PC-3 (cell line): ENCODE data around the gene ZNF441. TPM values are rescaled to one million over a fixed set of nuclear protein-coding genes. Genes with fewer than 3 reads are reported as not detected.
A peak's percentile ranks its signal among the peaks of the same experiment; 100 is the strongest.

Source experiments
- ATAC-seq: fragments of 200-7000 bp; cut with Tn5 transposase; 2 replicates; pipeline ENCODE4 v1.9.1; 2020; ENCODE audit warnings: mild to moderate bottlenecking, moderate library complexity
- BruUV-seq: library from RNA; stranded (reverse); fragments of 400-500 nt; replicated peaks from 2 replicates; lab custom pipeline; 2021; lab: Mats Ljungman, UMichigan
- CTCF ChIA-PET: fragments of 300-600 bp; sonication (Branson Sonifier 250); formaldehyde crosslinking; loops from one replicate; lab custom pipeline; 2022; ENCODE audit warnings: antibody characterized with exemption; lab: Charles Lee
- POLR2A ChIA-PET: fragments of 300-600 bp; sonication (Branson Sonifier 250); formaldehyde crosslinking; loops from one replicate; lab custom pipeline; 2022; ENCODE audit warnings: antibody characterized with exemption; ENCODE audit not compliant: unreplicated experiment; lab: Charles Lee
- DNase-seq: peaks from one replicate; pipeline ENCODE4 v3.0.0-alpha.2; 2015
- H2AFZ ChIP-seq: fragments of 300-600 bp; sonication (generic); 2 replicates; pipeline ENCODE4 v1.6.0; 2016; ENCODE audit warnings: antibody characterized with exemption, low read length
- H3F3A ChIP-seq: fragments of 300-600 bp; sonication (generic); one replicate; pipeline ENCODE4 v1.6.0; 2017; ENCODE audit warnings: antibody characterized with exemption, low read length, control low read depth, mild to moderate bottlenecking; ENCODE audit not compliant: unreplicated experiment
- H3K27ac ChIP-seq: fragments of 300-600 bp; sonication (generic); 2 replicates; pipeline ENCODE4 v1.5.1; 2016; ENCODE audit warnings: mild to moderate bottlenecking, low read length
- H3K27me3 ChIP-seq: fragments of 300-600 bp; sonication (generic); 2 replicates; pipeline ENCODE4 v1.6.1; 2016; ENCODE audit warnings: low read length, mixed read lengths
- H3K36me3 ChIP-seq: fragments of 300-600 bp; sonication (generic); 2 replicates; pipeline ENCODE4 v1.6.1; 2016; ENCODE audit warnings: low read depth, mixed run types, low read length, mixed read lengths
- H3K4me1 ChIP-seq: fragments of 300-600 bp; sonication (generic); 2 replicates; pipeline ENCODE4 v1.5.1; 2016; ENCODE audit warnings: low read length; ENCODE audit not compliant: insufficient read depth
- H3K4me2 ChIP-seq: fragments of 300-600 bp; sonication (generic); 2 replicates; pipeline ENCODE4 v1.6.0; 2016; ENCODE audit warnings: low read length
- H3K4me3 ChIP-seq: fragments of 300-600 bp; sonication (generic); 2 replicates; pipeline ENCODE4 v1.5.1; 2016; ENCODE audit warnings: mild to moderate bottlenecking, low read length, mixed read lengths
- H3K79me2 ChIP-seq: fragments of 300-600 bp; sonication (generic); 2 replicates; pipeline ENCODE4 v1.6.1; 2017; ENCODE audit warnings: low read length, mixed read lengths
- H3K9ac ChIP-seq: fragments of 300-600 bp; sonication (generic); 2 replicates; pipeline ENCODE4 v1.6.0; 2016; ENCODE audit warnings: mild to moderate bottlenecking, low read length
- H3K9me2 ChIP-seq: fragments of 300-600 bp; sonication (generic); replicated peaks from 2 replicates; pipeline ENCODE4 v1.6.1; 2016; ENCODE audit warnings: mixed run types, low read length, mixed read lengths
- H3K9me3 ChIP-seq: fragments of 300-600 bp; sonication (generic); 2 replicates; pipeline ENCODE4 v1.6.1; 2016; ENCODE audit warnings: low read length, mixed read lengths
- H4K20me1 ChIP-seq: fragments of 300-600 bp; sonication (generic); 2 replicates; pipeline ENCODE4 v1.6.1; 2016; ENCODE audit warnings: low read length, mixed read lengths
- CTCF ChIP-seq: fragments of 300-600 bp; sonication (generic); conservative IDR thresholded peaks from 2 replicates; pipeline ENCODE4 v1.5.1; 2017; ENCODE audit warnings: antibody characterized with exemption, low read depth, mild to moderate bottlenecking, low read length
- EZH2 ChIP-seq: fragments of 300-600 bp; sonication (generic); IDR thresholded peaks from one replicate; pipeline ENCODE4 v1.6.1; 2017; ENCODE audit warnings: antibody characterized with exemption, mild to moderate bottlenecking, low read length; ENCODE audit not compliant: unreplicated experiment
- EZH2phosphoT487 ChIP-seq: fragments of 300-600 bp; sonication (generic); IDR thresholded peaks from 2 replicates; pipeline ENCODE4 v1.6.1; 2018; ENCODE audit warnings: mild to moderate bottlenecking, antibody characterized with exemption, low read length, borderline replicate concordance
- intact Hi-C: fragments of 100-400 bp; cut with micrococcal nuclease; formaldehyde crosslinking; loops from 2 replicates; pipeline ENCODE4 v1.9.0; 2023
- total RNA-seq: library from RNA; depleted of rRNA; stranded (reverse); fragments of >200 nt; gene quantifications from 2 replicates; pipeline ENCODE4 v1.2.3, GENCODE V29; 2014

ZNF441 gene
- total RNA-seq, 1 experiment from 2014 or later, result 6.9 TPM

- ChIA-PET POLR2A (no interaction called here), CTCF (no interaction called here)
- Histone ChIP-seq H3K9ac (no peak overlapping the region), H3K9me2 (no peaks in the 10 kb centered on the region), H3K4me3 (no peak overlapping the region), H3K36me3 (no peaks in the 10 kb centered on the region), H3K9me3 (peaks cover 42% of the 10 kb centered on the region), H3K27me3 (no peaks in the 10 kb centered on the region), H3K79me2 (no peaks in the 10 kb centered on the region), H4K20me1 (no peaks in the 10 kb centered on the region), H3K4me2 (no peak overlapping the region), H3K27ac (no peak overlapping the region), H3K4me1 (no peaks in the 10 kb centered on the region), H2AFZ (no peak overlapping the region), H3F3A (no peaks in the 10 kb centered on the region)
- no peak for TF ChIP-seq EZH2phosphoT487
- TF ChIP-seq EZH2, result no peak
- TF ChIP-seq CTCF, result no peak
- DNase-seq (no peak), ATAC-seq (no peak)
- no TSS peak for BruUV-seq
- intact Hi-C loops, result no loop called here
Observed at GRCh38 chr19:11747277-11747676, 19.5 kb upstream of the ZNF441 start.

GRCh38 chr19:11749751-11750150 is 17.0 kb upstream of the ZNF441 start:
- BruUV-seq, result no TSS peak
- Histone ChIP-seq H3K4me1 (no peaks in the 10 kb centered on the region), H3K9me2 (no peaks in the 10 kb centered on the region), H3K27ac (no peak overlapping the region), H3F3A (no peaks in the 10 kb centered on the region), H3K4me3 (no peak overlapping the region), H3K4me2 (no peak overlapping the region), H3K36me3 (no peaks in the 10 kb centered on the region), H3K79me2 (no peaks in the 10 kb centered on the region), H3K9ac (no peak overlapping the region), H3K27me3 (no peaks in the 10 kb centered on the region), H3K9me3 (peaks cover 47% of the 10 kb centered on the region), H2AFZ (no peak overlapping the region), H4K20me1 (no peaks in the 10 kb centered on the region)
- ChIA-PET POLR2A (no interaction called here), CTCF (no interaction called here)
- no peak for DNase-seq
- intact Hi-C loops, result no loop called here
- no peak for TF ChIP-seq EZH2
- no peak for ATAC-seq

- Histone ChIP-seq H3K27ac (no peak overlapping the region), H2AFZ (no peak overlapping the region), H3K4me3 (0 out of 2 replicates have a peak overlapping the region, but pooled peaks have one; percentile 6), H3K4me1 (no peaks in the 10 kb centered on the region), H3K4me2 (no peak overlapping the region), H3K27me3 (no peaks in the 10 kb centered on the region), H3K9me3 (peaks cover 64% of the 10 kb centered on the region), H3F3A (no peaks in the 10 kb centered on the region), H3K79me2 (no peaks in the 10 kb centered on the region), H4K20me1 (no peaks in the 10 kb centered on the region), H3K9ac (no peak overlapping the region), H3K36me3 (peaks cover 5% of the 10 kb centered on the region; the same call in 1 of the 2 replicates), H3K9me2 (no peaks in the 10 kb centered on the region)
- DNase-seq, result no peak
- POLR2A ChIA-PET, result no interaction called here
- no peak for TF ChIP-seq EZH2
- TF ChIP-seq CTCF, result no peak
- no peak for TF ChIP-seq EZH2phosphoT487
- CTCF ChIA-PET, result no interaction called here
- no peak for ATAC-seq
- intact Hi-C loops, result no loop called here
- BruUV-seq, result no TSS peak
Observed at GRCh38 chr19:11752244-11752736, 14.5 kb upstream of the ZNF441 start.
